GM21619 (cell line): ENCODE measurements around the gene BPIFA1.

Experiments used
- ATAC-seq: cut with Tn5 transposase; IDR thresholded peaks from one replicate; pipeline ENCODE4 v1.9.1; 2021; ENCODE audit not compliant: unreplicated experiment

BPIFA1 gene

GRCh38 chr20:33277471-33278441, 42.0 kb downstream of the BPIFA1 start:
- ATAC-seq = no peak

- ATAC-seq = no peak
Measured at GRCh38 chr20:33278700-33279099, 42.9 kb downstream of the BPIFA1 start.

- no peak for ATAC-seq
Measured at GRCh38 chr20:33279261-33279910, 43.6 kb downstream of the BPIFA1 start.

GRCh38 chr20:33280000-33280680, 44.3 kb downstream of the BPIFA1 start:
- no peak for ATAC-seq

GRCh38 chr20:33280775-33281174, 45.0 kb downstream of the BPIFA1 start:
- ATAC-seq = no peak

- no peak for ATAC-seq
Measured at GRCh38 chr20:33281550-33282146, 45.9 kb downstream of the BPIFA1 start.

GRCh38 chr20:33282196-33282934, 46.6 kb downstream of the BPIFA1 start:
- ATAC-seq = no peak

- ATAC-seq = no peak
Measured at GRCh38 chr20:33282991-33283555, 47.3 kb downstream of the BPIFA1 start, which contains the start of gene BPIFB1. TSS of gene BPIFB1 (plus strand) at chr20:33283214. CDS start at chr20:33286074, 2,860 bp downstream.

- ATAC-seq = no peak
Measured at GRCh38 chr20:33284284-33284683, 48.5 kb downstream of the BPIFA1 start.

GRCh38 chr20:33284937-33285336, 49.1 kb downstream of the BPIFA1 start:
- ATAC-seq = no peak

- ATAC-seq = no peak
Measured at GRCh38 chr20:33285861-33286495, 50.2 kb downstream of the BPIFA1 start.

- no peak for ATAC-seq
Measured at GRCh38 chr20:33287884-33288283, 52.1 kb downstream of the BPIFA1 start.

GRCh38 chr20:33290852-33291251, 55.1 kb downstream of the BPIFA1 start:
- ATAC-seq = no peak

GRCh38 chr20:33291416-33291815, 55.6 kb downstream of the BPIFA1 start:
- ATAC-seq = no peak

GRCh38 chr20:33291830-33292355, 56.1 kb downstream of the BPIFA1 start:
- ATAC-seq = no peak
